ENCODE data around the gene CAMSAP1. TPM values are rescaled to one million over a fixed set of nuclear protein-coding genes. Genes with fewer than 3 reads are reported as not detected.

CAMSAP1 gene
- total and polyA plus RNA-seq, 11 donors, result 10.9 to 38.3 (median 19.9) TPM

- no peaks in the 10 kb centered on the region for H3K4me1 ChIP-seq
- no peaks in the 10 kb centered on the region for H3K9me3 ChIP-seq
- DNase-seq (no peak), ATAC-seq (no peak)
- H3K27ac ChIP-seq, result no peak overlapping the region
- TF ChIP-seq CTCF (IDR thresholded peaks at IDR 0.05), result no peak
- no peak for TF ChIP-seq POLR2A (IDR thresholded peaks at IDR 0.05)
- intact Hi-C loops (cut with DNase I), result no loop called here
- WGBS, 4 donors, result 91 to 98% (median 92%) methylated on average over 10 of the region's 10 CpGs
- H3K27me3 ChIP-seq, result no peaks in the 10 kb centered on the region
- no peak overlapping the region for H3K4me3 ChIP-seq
- no peaks in the 10 kb centered on the region for H3K36me3 ChIP-seq
Observed at GRCh38 chr9:135835131-135835530, 72.2 kb downstream of the CAMSAP1 start.

GRCh38 chr9:135833864-135834263 is 73.5 kb downstream of the CAMSAP1 start:
- TF ChIP-seq CTCF (IDR thresholded peaks at IDR 0.05), result no peak
- no peak for TF ChIP-seq POLR2A (IDR thresholded peaks at IDR 0.05)
- intact Hi-C loops (cut with DNase I), result no loop called here
- 90 to 94% (median 92%) methylated on average over 3 of the region's 3 CpGs for WGBS, 4 donors

GRCh38 chr9:135830496-135830895 is 76.8 kb downstream of the CAMSAP1 start:
- Histone ChIP-seq H3K27ac (no peak overlapping the region), H3K4me1 (no peaks in the 10 kb centered on the region), H3K27me3 (no peaks in the 10 kb centered on the region), H3K36me3 (peaks cover 0 to 18% (median 5%) of the 10 kb centered on the region in 9 donors), H3K9me3 (peaks cover 0 to 17% (median 3%) of the 10 kb centered on the region in 12 donors), H3K4me3 (no peak overlapping the region)
- DNase-seq (no peak), ATAC-seq (no peak)
- TF ChIP-seq POLR2A (IDR thresholded peaks at IDR 0.05) (no peak), CTCF (IDR thresholded peaks at IDR 0.05) (no peak)
- WGBS, 4 donors, result 91 to 100% (median 96%) methylated on average over 1 of the region's 1 CpG
- intact Hi-C loops (cut with DNase I), result no loop called here

More at GRCh38 chr9:135833864-135834263, 73.5 kb downstream of the CAMSAP1 start:
- Histone ChIP-seq H3K4me3 (no peak overlapping the region), H3K36me3 (no peaks in the 10 kb centered on the region), H3K9me3 (peaks cover 0 to 8% (median under 1%) of the 10 kb centered on the region in 12 donors), H3K4me1 (no peaks in the 10 kb centered on the region), H3K27me3 (no peaks in the 10 kb centered on the region), H3K27ac (no peak overlapping the region)
- no peak for DNase-seq
- no peak for ATAC-seq

GRCh38 chr9:135828656-135829055 is 78.7 kb downstream of the CAMSAP1 start:
- intact Hi-C loops (cut with DNase I), result no loop called here
- H3K36me3 ChIP-seq, result peaks cover 0 to 30% (median 12%) of the 10 kb centered on the region in 9 donors
- WGBS, 4 donors, result 95 to 97% (median 97%) methylated on average over 5 of the region's 5 CpGs
- no peak overlapping the region for H3K4me3 ChIP-seq
- TF ChIP-seq POLR2A (IDR thresholded peaks at IDR 0.05) (no peak), CTCF (IDR thresholded peaks at IDR 0.05) (no peak)
- H3K9me3 ChIP-seq, result peaks cover 0 to 17% (median 3%) of the 10 kb centered on the region in 12 donors
- no peaks in the 10 kb centered on the region for H3K27me3 ChIP-seq
- H3K4me1 ChIP-seq, result no peaks in the 10 kb centered on the region
- H3K27ac ChIP-seq, result no peak overlapping the region
- DNase-seq (no peak), ATAC-seq (no peak)
